ENCODE measurements around the gene SQSTM1. TPM values are rescaled to one million over a fixed set of nuclear protein-coding genes. Genes with fewer than 3 reads are reported as not detected.

The SQSTM1 gene
- polyA plus RNA-seq, 1 of the 3 experiments (the other 2 are of a cell fraction) = 181 TPM

DNA sequence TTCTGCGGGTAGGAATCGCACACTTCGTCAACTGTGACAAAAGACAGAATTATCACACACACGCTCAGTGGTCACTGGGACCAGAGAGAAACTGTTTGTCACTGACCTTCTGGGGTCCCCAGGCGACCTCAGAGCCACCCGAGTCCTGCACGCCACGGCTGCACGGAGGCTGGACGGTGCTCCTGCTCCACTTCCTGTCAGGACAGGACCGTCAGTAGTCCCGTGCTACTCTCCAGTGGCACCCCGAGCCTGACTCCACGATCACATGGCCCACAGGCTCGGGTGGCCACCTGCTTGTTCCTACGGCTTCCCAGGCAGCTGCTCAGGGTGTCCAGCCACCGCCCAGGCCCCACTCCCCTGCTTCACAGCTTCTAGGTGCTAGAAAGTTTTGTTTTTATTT lies 20.1 kb downstream of the SQSTM1 start:
- Histone ChIP-seq H3K79me2 (ENCODE audit: insufficient read depth) (no peaks in the 10 kb centered on the region), H2AFZ (ENCODE audit: low read depth) (no peak overlapping the region), H3K4me1 (ENCODE audit: control insufficient read depth in 1 of 2, insufficient read depth in 2 of 2, low read depth in 1 of 2, low read length in 1 of 2) (no peaks in the 10 kb centered on the region; a peak in 1 of 4 replicates), H3K9me3 (0 out of 2 replicates have a peak, but pooled peaks cover 6% of the 10 kb centered on the region), H4K20me1 (ENCODE audit: insufficient read depth) (peaks cover 14% of the 10 kb centered on the region; the same call in 1 of the 2 replicates), H3K4me3 (ENCODE audit: low read depth in 2 of 2, low read length in 1 of 2) (no peak overlapping the region), H3K9ac (no peak overlapping the region), H3K9me2 (no peaks in the 10 kb centered on the region), H3K36me3 (replicated peaks in 1 of 2; ENCODE audit: control insufficient read depth in 1 of 2, insufficient read depth in 2 of 2, low read length in 1 of 2) (peaks cover 23 to 36% of the 10 kb centered on the region in 2 experiments), H3K4me2 (no peak overlapping the region), H3F3A (replicated peaks; ENCODE audit: insufficient read depth) (peaks cover 30% of the 10 kb centered on the region), H3K27me3 (ENCODE audit: insufficient read depth) (no peaks in the 10 kb centered on the region), H3K27ac (ENCODE audit: low read depth in 2 of 2, low read length in 1 of 2) (no peak overlapping the region)
- WGBS (ENCODE audit: low lambda C conversion rate) = 85% methylated on average over 15 of the region's 17 CpGs
- no peak for DNase-seq
- ChIA-PET POLR2A (interaction anchor here (1.3 kb wide), 1 partner anchor 8 kb away, joined by 4 read pairs; no protein-coding TSS in a partner anchor), CTCF (no interaction called here)
- TF ChIP-seq RXRA (IDR thresholded peaks at IDR 0.05; ENCODE audit: borderline replicate concordance, low read depth) = no peak
- TF ChIP-seq MEF2A (IDR thresholded peaks at IDR 0.05; ENCODE audit: borderline replicate concordance, low read depth) = no peak
- TF ChIP-seq RCOR1 (IDR thresholded peaks at IDR 0.05; ENCODE audit: low read length) = no peak
- no peak for TF ChIP-seq EP300 (IDR thresholded peaks at IDR 0.05; ENCODE audit: borderline replicate concordance in 1 of 2, low read depth in 1 of 2, low read length in 1 of 2)
- TF ChIP-seq NFIC (IDR thresholded peaks at IDR 0.05; ENCODE audit: borderline replicate concordance) = no peak
- TF ChIP-seq FOXM1 (IDR thresholded peaks at IDR 0.05; ENCODE audit: low read depth) = no peak
- no peak for TF ChIP-seq RFX5 (IDR thresholded peaks at IDR 0.05; ENCODE audit: low read length)
- no peak for TF ChIP-seq SIN3A (IDR thresholded peaks at IDR 0.05; ENCODE audit: borderline replicate concordance, low read depth, low read length)
- no peak for TF ChIP-seq CHD2 (IDR thresholded peaks at IDR 0.05; ENCODE audit: low read length, partially characterized antibody)
- no peak for TF ChIP-seq POLR2AphosphoS5 (IDR thresholded peaks at IDR 0.05; ENCODE audit: low read depth, low read length)
- TF ChIP-seq MXI1 (IDR thresholded peaks at IDR 0.05; ENCODE audit: low read depth, low read length) = no peak
- no peak for TF ChIP-seq GATA2 (CRISPR knock-in tag; IDR thresholded peaks at IDR 0.05)
- TF ChIP-seq YY1 (IDR thresholded peaks at IDR 0.05; ENCODE audit: low read depth) = no peak

DNA sequence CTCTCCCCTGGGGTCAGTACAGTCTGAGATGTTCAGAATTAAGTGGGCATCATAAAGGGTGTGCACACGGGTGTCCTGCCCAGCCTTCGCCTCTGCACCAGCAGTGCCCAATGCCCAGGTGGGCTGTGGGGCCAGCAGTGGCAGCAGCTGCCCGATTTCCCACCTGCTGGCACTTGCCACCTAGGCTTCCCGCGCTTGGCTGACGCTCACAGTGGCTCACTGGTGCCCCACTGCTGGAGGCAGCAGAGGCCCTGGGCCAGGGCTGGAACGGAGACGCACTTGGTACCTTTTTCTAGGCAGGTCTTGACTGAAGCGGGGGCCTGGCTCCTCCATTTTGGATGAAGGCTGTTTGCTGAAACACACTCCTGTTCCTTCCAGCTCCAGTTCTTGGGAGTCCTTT lies 20.9 kb downstream of the SQSTM1 start:
- ChIA-PET POLR2A (interaction anchor here (0.6 to 1.3 kb wide), 2 partner anchors 9 to 20 kb away, joined by 3 to 4 read pairs; no protein-coding TSS in a partner anchor), CTCF (no interaction called here)
- Histone ChIP-seq H3K27me3 (ENCODE audit: insufficient read depth) (no peaks in the 10 kb centered on the region), H3K79me2 (ENCODE audit: insufficient read depth) (no peaks in the 10 kb centered on the region), H3F3A (replicated peaks; ENCODE audit: insufficient read depth) (peaks cover 22% of the 10 kb centered on the region), H3K27ac (ENCODE audit: low read depth in 2 of 2, low read length in 1 of 2) (no peak overlapping the region), H3K4me2 (no peak overlapping the region), H3K9me2 (no peaks in the 10 kb centered on the region), H3K4me1 (ENCODE audit: control insufficient read depth in 1 of 2, insufficient read depth in 2 of 2, low read depth in 1 of 2, low read length in 1 of 2) (no peaks in the 10 kb centered on the region; a peak in 1 of 4 replicates), H4K20me1 (ENCODE audit: insufficient read depth) (peaks cover 6% of the 10 kb centered on the region; the same call in 1 of the 2 replicates), H2AFZ (ENCODE audit: low read depth) (no peak overlapping the region), H3K9ac (no peak overlapping the region), H3K36me3 (replicated peaks in 1 of 2; ENCODE audit: control insufficient read depth in 1 of 2, insufficient read depth in 2 of 2, low read length in 1 of 2) (peaks cover 18 to 36% of the 10 kb centered on the region in 2 experiments), H3K9me3 (0 out of 2 replicates have a peak, but pooled peaks cover 6% of the 10 kb centered on the region), H3K4me3 (ENCODE audit: low read depth in 2 of 2, low read length in 1 of 2) (no peak overlapping the region)
- TF ChIP-seq MEF2A (IDR thresholded peaks at IDR 0.05; ENCODE audit: borderline replicate concordance, low read depth) (no peak), JUND (IDR thresholded peaks at IDR 0.05) (no peak), NFIC (IDR thresholded peaks at IDR 0.05; ENCODE audit: borderline replicate concordance) (no peak), RFX5 (IDR thresholded peaks at IDR 0.05; ENCODE audit: low read length) (no peak), SMC3 (IDR thresholded peaks at IDR 0.05; ENCODE audit: low read depth, low read length) (no peak), ELF1 (IDR thresholded peaks at IDR 0.05) (no peak), EP300 (IDR thresholded peaks at IDR 0.05; ENCODE audit: borderline replicate concordance in 1 of 2, low read depth in 1 of 2, low read length in 1 of 2) (no peak), GATA2 (CRISPR knock-in tag; IDR thresholded peaks at IDR 0.05) (no peak), RAD21 (IDR thresholded peaks at IDR 0.05; ENCODE audit: low read length) (no peak)
- TF ChIP-seq, protein P1, sequence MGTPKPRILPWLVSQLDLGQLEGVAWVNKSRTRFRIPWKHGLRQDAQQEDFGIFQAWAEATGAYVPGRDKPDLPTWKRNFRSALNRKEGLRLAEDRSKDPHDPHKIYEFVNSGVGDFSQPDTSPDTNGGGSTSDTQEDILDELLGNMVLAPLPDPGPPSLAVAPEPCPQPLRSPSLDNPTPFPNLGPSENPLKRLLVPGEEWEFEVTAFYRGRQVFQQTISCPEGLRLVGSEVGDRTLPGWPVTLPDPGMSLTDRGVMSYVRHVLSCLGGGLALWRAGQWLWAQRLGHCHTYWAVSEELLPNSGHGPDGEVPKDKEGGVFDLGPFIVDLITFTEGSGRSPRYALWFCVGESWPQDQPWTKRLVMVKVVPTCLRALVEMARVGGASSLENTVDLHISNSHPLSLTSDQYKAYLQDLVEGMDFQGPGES (IDR thresholded peaks at IDR 0.05; ENCODE audit: low read depth, low read length) = no peak
- DNase-seq = no peak
- WGBS (ENCODE audit: low lambda C conversion rate) = 84% methylated on average over 6 of the region's 9 CpGs

All from SK-N-SH (cell line).